HL-60 (cell line): ENCODE measurements around the gene CLEC14A.

Source experiments
- CTCF ChIP-seq: IDR thresholded peaks from one replicate; pipeline ENCODE4 v1.5.1; 2011; ENCODE audit warnings: low read length, control low read depth, inconsistent platforms; ENCODE audit not compliant: insufficient read depth
- GABPA ChIP-seq: IDR thresholded peaks from 2 replicates; pipeline ENCODE4 v1.6.1; 2012; ENCODE audit warnings: low read depth

- TF ChIP-seq CTCF (no peak), GABPA (no peak)
Observed at GRCh38 chr14:38243696-38244240, 12.1 kb downstream of the CLEC14A start.
